HEK293 (cell line): ENCODE data around the gene EIF4E2.

ENCODE experiments used
- CTCF ChIA-PET: fragments of 350-600 bp; formaldehyde crosslinking; extraction: SDS; loops from one replicate; lab custom pipeline; 2021; ENCODE audit warnings: antibody characterized with exemption; lab: Yijun Ruan, JAX
- POLR2A ChIA-PET: fragments of 300-600 bp; formaldehyde crosslinking; extraction: SDS; loops from one replicate; lab custom pipeline; 2020; ENCODE audit warnings: antibody characterized with exemption, inconsistent platforms; lab: Yijun Ruan, JAX
- H3K27ac ChIP-seq: fragments of 200-500 bp; sonication (Bioruptor generic); 2 replicates; pipeline ENCODE4 v1.5.1; 2014; ENCODE audit warnings: low read depth, low read length, control low read depth, inconsistent platforms; ENCODE audit errors: extremely low read depth
- H3K36me3 ChIP-seq, 2 experiments: fragments of 200-500 bp in 1 of 2; sonication (Bioruptor generic) in 1 of 2; 1 replicate in 1 of 2; 2 replicates in 1 of 2; pipeline ENCODE4 v1.5.1; 2014 to 2017; ENCODE audit warnings: inconsistent platforms in 2 of 2, low read length in 2 of 2; ENCODE audit not compliant: control insufficient read depth in 2 of 2, insufficient read depth in 1 of 2
- H3K4me1 ChIP-seq: fragments of 200-500 bp; sonication (Bioruptor generic); 2 replicates; pipeline ENCODE4 v1.5.1; 2014; ENCODE audit warnings: mild to moderate bottlenecking, low read length, inconsistent platforms; ENCODE audit not compliant: control insufficient read depth, insufficient read depth
- H3K4me3 ChIP-seq: 2 replicates; pipeline ENCODE4 v1.5.1; 2011; ENCODE audit warnings: low read depth, mild to moderate bottlenecking, control low read depth, low read length, moderate library complexity
- H3K9me3 ChIP-seq: fragments of 200-500 bp; sonication (Bioruptor generic); 2 replicates; pipeline ENCODE4 v1.5.1; 2014; ENCODE audit warnings: low read depth, low read length, inconsistent platforms; ENCODE audit not compliant: control insufficient read depth, insufficient read depth
- BCL6B ChIP-seq: fragments of 450-650 bp; formaldehyde crosslinking; IDR thresholded peaks from 2 replicates; pipeline ENCODE4 v1.5.1; 2017; ENCODE audit warnings: missing biosample characterization, missing genetic modification characterization
- OSR2 ChIP-seq: fragments of 450-650 bp; formaldehyde crosslinking; IDR thresholded peaks from 2 replicates; pipeline ENCODE4 v1.5.1; 2016; ENCODE audit warnings: missing biosample characterization, missing genetic modification characterization
- SP3 ChIP-seq: fragments of 450-650 bp; formaldehyde crosslinking; IDR thresholded peaks from 2 replicates; pipeline ENCODE4 v1.5.1; 2016; ENCODE audit warnings: missing biosample characterization, missing genetic modification characterization
- ZBTB1 ChIP-seq: fragments of 450-650 bp; formaldehyde crosslinking; IDR thresholded peaks from 2 replicates; pipeline ENCODE4 v1.5.1; 2016; ENCODE audit warnings: missing biosample characterization, missing genetic modification characterization
- ZBTB44 ChIP-seq: fragments of 450-650 bp; IDR thresholded peaks from 2 replicates; pipeline ENCODE4 v1.5.1; 2018; ENCODE audit warnings: missing biosample characterization, mild to moderate bottlenecking, missing genetic modification characterization
- ZBTB49 ChIP-seq: fragments of 450-650 bp; formaldehyde crosslinking; IDR thresholded peaks from 2 replicates; pipeline ENCODE4 v1.5.1; 2016; ENCODE audit warnings: missing biosample characterization, missing genetic modification characterization, low read depth
- ZNF155 ChIP-seq: fragments of 450-650 bp; formaldehyde crosslinking; IDR thresholded peaks from 2 replicates; pipeline ENCODE4 v1.5.1; 2016; ENCODE audit warnings: missing biosample characterization, missing genetic modification characterization
- ZNF157 ChIP-seq: fragments of 450-650 bp; formaldehyde crosslinking; IDR thresholded peaks from 2 replicates; pipeline ENCODE4 v1.5.1; 2016; ENCODE audit warnings: missing biosample characterization, missing genetic modification characterization
- ZNF16 ChIP-seq: fragments of 450-650 bp; formaldehyde crosslinking; IDR thresholded peaks from 2 replicates; pipeline ENCODE4 v1.5.1; 2016; ENCODE audit warnings: low read depth, missing biosample characterization, missing genetic modification characterization
- ZNF184 ChIP-seq: fragments of 450-650 bp; IDR thresholded peaks from 2 replicates; pipeline ENCODE4 v1.5.1; 2018; ENCODE audit warnings: missing biosample characterization, mild to moderate bottlenecking, missing genetic modification characterization
- ZNF211 ChIP-seq: fragments of 450-650 bp; formaldehyde crosslinking; IDR thresholded peaks from 2 replicates; pipeline ENCODE4 v1.5.1; 2016; ENCODE audit warnings: low read depth, missing biosample characterization, missing genetic modification characterization
- ZNF214 ChIP-seq: fragments of 450-650 bp; formaldehyde crosslinking; IDR thresholded peaks from 2 replicates; pipeline ENCODE4 v1.5.1; 2017; ENCODE audit warnings: missing biosample characterization, mild to moderate bottlenecking, missing genetic modification characterization, borderline replicate concordance
- ZNF266 ChIP-seq: fragments of 450-650 bp; formaldehyde crosslinking; IDR thresholded peaks from 2 replicates; pipeline ENCODE4 v1.5.1; 2016; ENCODE audit warnings: missing biosample characterization, missing genetic modification characterization, low read depth
- ZNF302 ChIP-seq: fragments of 450-650 bp; formaldehyde crosslinking; IDR thresholded peaks from 2 replicates; pipeline ENCODE4 v1.5.1; 2016; ENCODE audit warnings: missing biosample characterization, missing genetic modification characterization, low read depth
- ZNF341 ChIP-seq: fragments of 450-650 bp; formaldehyde crosslinking; IDR thresholded peaks from 2 replicates; pipeline ENCODE4; 2016; ENCODE audit warnings: low read depth, missing biosample characterization, missing genetic modification characterization
- ZNF350 ChIP-seq: fragments of 450-650 bp; formaldehyde crosslinking; IDR thresholded peaks from 2 replicates; pipeline ENCODE4 v1.5.0; 2017; ENCODE audit warnings: missing biosample characterization, mild to moderate bottlenecking, missing genetic modification characterization
- ZNF394 ChIP-seq: fragments of 450-650 bp; formaldehyde crosslinking; IDR thresholded peaks from 2 replicates; pipeline ENCODE4 v1.5.1; 2016; ENCODE audit warnings: missing biosample characterization, missing genetic modification characterization, mild to moderate bottlenecking, moderate library complexity, borderline replicate concordance
- ZNF398 ChIP-seq: fragments of 450-650 bp; formaldehyde crosslinking; IDR thresholded peaks from 2 replicates; pipeline ENCODE4 v1.5.1; 2017; ENCODE audit warnings: missing biosample characterization, missing genetic modification characterization
- ZNF416 ChIP-seq: fragments of 450-650 bp; formaldehyde crosslinking; IDR thresholded peaks from 2 replicates; pipeline ENCODE4 v1.5.1; 2016; ENCODE audit warnings: missing biosample characterization, missing genetic modification characterization
- ZNF423 ChIP-seq: fragments of 450-650 bp; formaldehyde crosslinking; IDR thresholded peaks from 2 replicates; pipeline ENCODE4 v1.5.1; 2016; ENCODE audit warnings: missing biosample characterization, missing genetic modification characterization
- ZNF473 ChIP-seq: fragments of 450-650 bp; formaldehyde crosslinking; IDR thresholded peaks from 2 replicates; pipeline ENCODE4 v1.5.1; 2017; ENCODE audit warnings: missing biosample characterization, missing genetic modification characterization
- ZNF48 ChIP-seq: fragments of 450-650 bp; formaldehyde crosslinking; IDR thresholded peaks from 2 replicates; pipeline ENCODE4 v1.5.1; 2016; ENCODE audit warnings: missing biosample characterization, missing genetic modification characterization
- ZNF501 ChIP-seq: fragments of 450-650 bp; formaldehyde crosslinking; IDR thresholded peaks from 2 replicates; pipeline ENCODE4 v1.5.1; 2016; ENCODE audit warnings: missing biosample characterization, missing genetic modification characterization
- ZNF530 ChIP-seq: fragments of 450-650 bp; formaldehyde crosslinking; IDR thresholded peaks from 2 replicates; pipeline ENCODE4 v1.5.1; 2016; ENCODE audit warnings: low read depth, missing biosample characterization, missing genetic modification characterization
- ZNF571 ChIP-seq: fragments of 450-650 bp; formaldehyde crosslinking; IDR thresholded peaks from 2 replicates; pipeline ENCODE4 v1.5.0; 2017; ENCODE audit warnings: missing biosample characterization, missing genetic modification characterization
- ZNF837 ChIP-seq: fragments of 450-650 bp; formaldehyde crosslinking; IDR thresholded peaks from 2 replicates; pipeline ENCODE4 v1.5.1; 2016; ENCODE audit warnings: missing biosample characterization, missing genetic modification characterization

The EIF4E2 gene

GRCh38 chr2:232525199-232525598 is 25.3 kb upstream of the EIF4E2 start:
- Histone ChIP-seq H3K4me3 (no peak overlapping the region), H3K4me1 (no peaks in the 10 kb centered on the region; the same call in 1 of the 2 replicates), H3K27ac (no peak overlapping the region), H3K9me3 (no peaks in the 10 kb centered on the region), H3K36me3 (no peaks in the 10 kb centered on the region)
- CTCF ChIA-PET, result no interaction called here
- TF ChIP-seq ZNF350 (tag by site-specific recombination) (no peak), ZNF211 (no peak), ZBTB1 (tag by site-specific recombination) (no peak), ZNF48 (tag by site-specific recombination) (no peak), ZNF302 (tag by site-specific recombination) (no peak), ZNF157 (no peak), ZNF16 (tag by site-specific recombination) (no peak), ZNF398 (tag by site-specific recombination) (no peak), ZNF501 (tag by site-specific recombination) (no peak)
- POLR2A ChIA-PET, result no interaction called here

- Histone ChIP-seq H3K9me3 (no peaks in the 10 kb centered on the region), H3K4me3 (no peak within 1 kb of the TSS), H3K36me3 (no peaks in the 10 kb centered on the region), H3K27ac (no peak within 1 kb of the TSS), H3K4me1 (no peaks in the 10 kb centered on the region; the same call in 1 of the 2 replicates)
- ChIA-PET POLR2A (no interaction called here), CTCF (no interaction called here)
- no peak for TF ChIP-seq ZNF341
- no peak for TF ChIP-seq ZNF530 (tag by site-specific recombination)
- no peak for TF ChIP-seq SP3 (tag by site-specific recombination)
- no peak for TF ChIP-seq ZNF837 (tag by site-specific recombination)
These were observed 24.6 kb upstream of the EIF4E2 start, which contains the start of gene CHRND for GRCh38 chr2:232525791-232526371. TSS of gene CHRND (plus strand) at chr2:232526160. CDS start at chr2:232526216, 56 bp downstream.

- ChIA-PET POLR2A (no interaction called here), CTCF (interaction anchor here (0.7 kb wide), 1 partner anchor 17 kb away, joined by 3 read pairs; no protein-coding TSS in a partner anchor)
- Histone ChIP-seq H3K27ac (no peak overlapping the region), H3K36me3 (no peaks in the 10 kb centered on the region), H3K9me3 (no peaks in the 10 kb centered on the region), H3K4me3 (no peak overlapping the region), H3K4me1 (no peaks in the 10 kb centered on the region; the same call in 1 of the 2 replicates)
- TF ChIP-seq ZBTB44 (tag by site-specific recombination), result no peak
- no peak for TF ChIP-seq ZNF423
- TF ChIP-seq ZNF416, result no peak
- no peak for TF ChIP-seq ZBTB49 (tag by site-specific recombination)
- TF ChIP-seq ZNF155 (tag by site-specific recombination), result no peak
- no peak for TF ChIP-seq ZNF571 (tag by site-specific recombination)
- TF ChIP-seq BCL6B, result no peak
- TF ChIP-seq ZNF266 (tag by site-specific recombination), result no peak
- no peak for TF ChIP-seq ZNF214 (tag by site-specific recombination)
- no peak for TF ChIP-seq ZNF184 (tag by site-specific recombination)
- no peak for TF ChIP-seq ZNF394
- no peak for TF ChIP-seq ZNF473 (tag by site-specific recombination)
- no peak for TF ChIP-seq OSR2 (tag by site-specific recombination)
These were observed 24.0 kb upstream of the EIF4E2 start for GRCh38 chr2:232526372-232526941.
